Hepatocyte (in vitro differentiated cells): ENCODE results near the gene ZBTB20. TPM values are rescaled to one million over a fixed set of nuclear protein-coding genes. Genes with fewer than 3 reads are reported as not detected.

Source experiments
- DNase-seq: peaks from one replicate; pipeline ENCODE4 v3.0.0-alpha.2; 2016; ENCODE audit warnings: low spot score
- H2AFZ ChIP-seq: fragments of 200-600 bp; sonication (generic); 2 replicates; pipeline ENCODE4 v1.6.0; 2016; ENCODE audit warnings: antibody characterized with exemption, mild to moderate bottlenecking
- H3K27ac ChIP-seq: fragments of 200-600 bp; sonication (generic); 2 replicates; pipeline ENCODE4 v1.5.1; 2016; ENCODE audit warnings: mild to moderate bottlenecking
- H3K27me3 ChIP-seq: fragments of 200-600 bp; sonication (generic); 2 replicates; pipeline ENCODE4 v1.6.1; 2016
- H3K36me3 ChIP-seq: fragments of 200-600 bp; sonication (generic); replicated peaks from 2 replicates; pipeline ENCODE4 v1.5.1; 2016; ENCODE audit warnings: low read depth; ENCODE audit not compliant: insufficient read depth
- H3K4me1 ChIP-seq: fragments of 200-600 bp; sonication (generic); 2 replicates; pipeline ENCODE4 v1.5.1; 2016; ENCODE audit warnings: mild to moderate bottlenecking, moderate library complexity; ENCODE audit not compliant: insufficient read depth
- H3K4me2 ChIP-seq: fragments of 200-600 bp; sonication (generic); 2 replicates; pipeline ENCODE4 v1.6.0; 2016
- H3K4me3 ChIP-seq: fragments of 200-600 bp; sonication (generic); 2 replicates; pipeline ENCODE4 v1.5.1; 2016; ENCODE audit warnings: mild to moderate bottlenecking
- H3K79me2 ChIP-seq: fragments of 200-600 bp; sonication (generic); 2 replicates; pipeline ENCODE4 v1.6.0; 2017; ENCODE audit warnings: mild to moderate bottlenecking
- H3K9me2 ChIP-seq: fragments of 200-600 bp; sonication (generic); replicated peaks from 2 replicates; pipeline ENCODE4 v1.6.0; 2017; ENCODE audit warnings: mild to moderate bottlenecking; ENCODE audit not compliant: insufficient read depth
- H3K9me3 ChIP-seq: fragments of 200-600 bp; sonication (generic); 2 replicates; pipeline ENCODE4 v1.5.1; 2016; ENCODE audit warnings: low read depth, mild to moderate bottlenecking
- H4K20me1 ChIP-seq: fragments of 200-600 bp; sonication (generic); 2 replicates; pipeline ENCODE4 v1.6.0; 2016; ENCODE audit warnings: mild to moderate bottlenecking; ENCODE audit not compliant: insufficient read depth, poor library complexity, severe bottlenecking
- CTCF ChIP-seq: fragments of 200-600 bp; sonication (generic); IDR thresholded peaks from 2 replicates; pipeline ENCODE4 v1.5.1; 2016; ENCODE audit warnings: antibody characterized with exemption, mild to moderate bottlenecking; ENCODE audit not compliant: poor library complexity
- EZH2 ChIP-seq: fragments of 200-600 bp; sonication (generic); IDR thresholded peaks from 2 replicates; pipeline ENCODE4 v1.6.1; 2016; ENCODE audit warnings: antibody characterized with exemption, mild to moderate bottlenecking, borderline replicate concordance
- EZH2phosphoT487 ChIP-seq: fragments of 200-600 bp; sonication (generic); IDR thresholded peaks from one replicate; pipeline ENCODE4 v1.6.1; 2018; ENCODE audit warnings: antibody characterized with exemption, mild to moderate bottlenecking, low read depth, moderate library complexity; ENCODE audit not compliant: unreplicated experiment, severe bottlenecking
- WGBS: methylation state at CpG from one replicate; pipeline ENCODE4 v1.1.6; 2016; ENCODE audit warnings: low lambda C conversion rate; ENCODE audit errors: missing lambda C conversion rate; 5-methylcytosine and 5-hydroxymethylcytosine counted together
- polyA plus RNA-seq: library from polyadenylated mRNA; unstranded; fragments of >200 nt; fragmentation: Nextera tagmentation; extraction: Ambion mirVana; gene quantifications from 2 replicates; pipeline ENCODE4 v1.2.1, GENCODE V29; 2016
- total RNA-seq: library from RNA; depleted of rRNA; stranded (reverse); fragments of >200 nt; gene quantifications from 2 replicates; pipeline ENCODE4 v1.2.3, GENCODE V29; 2014

ZBTB20 gene
- total and polyA plus RNA-seq, 2 experiments from 2014 or later, result 25.8 to 28.0 TPM

DNA sequence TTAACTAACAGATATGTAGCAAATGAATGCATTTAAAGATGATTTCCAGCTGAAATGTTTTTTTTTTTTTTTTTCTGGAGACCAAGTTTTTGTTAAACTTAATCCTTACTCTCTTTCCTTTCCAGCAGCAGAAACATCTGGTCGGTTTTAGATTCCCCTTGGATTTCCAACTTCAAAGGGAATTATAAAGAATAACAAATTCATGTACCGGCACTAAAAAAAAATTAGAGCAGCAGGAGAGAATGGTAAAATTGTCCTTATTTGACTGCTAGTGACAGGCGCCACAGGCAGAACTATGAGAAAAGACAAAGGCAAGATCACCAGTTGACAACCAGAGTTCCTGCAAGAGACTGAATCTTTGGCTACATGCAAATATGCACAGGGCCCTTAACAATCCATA lies 459.9 kb downstream of the ZBTB20 start:
- H3K9me2 ChIP-seq, result no peaks in the 10 kb centered on the region
- WGBS, result 57% methylated on average over 3 of the region's 3 CpGs
- H3K79me2 ChIP-seq, result no peaks in the 10 kb centered on the region
- no peaks in the 10 kb centered on the region for H3K27me3 ChIP-seq
- no peaks in the 10 kb centered on the region for H4K20me1 ChIP-seq
- DNase-seq, result no peak
- H3K4me2 ChIP-seq, result no peak overlapping the region
- H3K27ac ChIP-seq, result no peak overlapping the region
- no peak overlapping the region for H2AFZ ChIP-seq
- TF ChIP-seq EZH2, result no peak
- TF ChIP-seq EZH2phosphoT487, result no peak
- no peak for TF ChIP-seq CTCF
- no peak overlapping the region for H3K4me3 ChIP-seq
- no peaks in the 10 kb centered on the region for H3K36me3 ChIP-seq
- no peaks in the 10 kb centered on the region for H3K4me1 ChIP-seq
- H3K9me3 ChIP-seq, result no peaks in the 10 kb centered on the region

GRCh38 chr3:114686621-114687020 lies 460.5 kb downstream of the ZBTB20 start:
- no peaks in the 10 kb centered on the region for H3K79me2 ChIP-seq
- no peak for DNase-seq
- H3K36me3 ChIP-seq, result no peaks in the 10 kb centered on the region
- no peaks in the 10 kb centered on the region for H3K27me3 ChIP-seq
- no peaks in the 10 kb centered on the region for H4K20me1 ChIP-seq
- no peak overlapping the region for H3K4me3 ChIP-seq
- no peaks in the 10 kb centered on the region for H3K4me1 ChIP-seq
- no peak overlapping the region for H3K27ac ChIP-seq
- no peaks in the 10 kb centered on the region for H3K9me3 ChIP-seq
- 69% methylated on average over 4 of the region's 4 CpGs for whole genome bisulfite sequencing
- no peaks in the 10 kb centered on the region for H3K9me2 ChIP-seq
- H2AFZ ChIP-seq, result no peak overlapping the region
- H3K4me2 ChIP-seq, result no peak overlapping the region
- TF ChIP-seq EZH2phosphoT487 (no peak), CTCF (no peak), EZH2 (no peak)

DNA sequence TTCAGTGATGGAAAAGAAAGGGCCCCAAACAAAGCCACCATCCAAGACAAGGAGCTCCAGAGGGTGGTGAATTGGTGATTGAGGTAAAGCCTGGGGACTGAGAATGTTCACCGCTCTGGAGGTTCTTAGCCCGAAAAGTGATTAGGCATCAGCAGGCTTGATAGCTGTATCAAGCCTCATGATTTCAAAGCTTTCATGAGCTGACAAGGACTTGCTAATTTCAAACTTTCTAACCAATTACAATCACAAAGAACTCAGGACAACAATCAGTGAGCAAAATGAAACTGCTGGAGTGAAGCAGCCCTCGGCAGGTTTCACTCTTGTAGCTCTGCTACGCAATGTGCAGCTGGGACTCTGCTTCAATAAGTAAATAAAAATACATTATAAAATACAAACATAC lies 461.9 kb downstream of the ZBTB20 start:
- no peak overlapping the region for H2AFZ ChIP-seq

More for the DNA sequence above, 461.9 kb downstream of the ZBTB20 start:
- H3K4me2 ChIP-seq, result peak overlapping the region; percentile 40
- H3K27me3 ChIP-seq, result no peaks in the 10 kb centered on the region
- H3K79me2 ChIP-seq, result no peaks in the 10 kb centered on the region
- no peaks in the 10 kb centered on the region for H4K20me1 ChIP-seq
- H3K4me3 ChIP-seq, result no peak overlapping the region
- no peaks in the 10 kb centered on the region for H3K9me2 ChIP-seq
- no peaks in the 10 kb centered on the region for H3K4me1 ChIP-seq
- H3K9me3 ChIP-seq, result no peaks in the 10 kb centered on the region
- DNase-seq, result no peak
- 93% methylated on average over 4 of the region's 4 CpGs for WGBS
- TF ChIP-seq CTCF (no peak), EZH2phosphoT487 (no peak), EZH2 (no peak)
- H3K27ac ChIP-seq, result peak overlapping the region; percentile 38
- H3K36me3 ChIP-seq, result no peaks in the 10 kb centered on the region
